Liver (tissue), 3 donors: ENCODE measurements around the gene CALR.

Experiments
- FOXA2 ChIP-seq: IDR thresholded peaks from 2 replicates; pipeline ENCODE4 v1.6.1; 2016; ENCODE audit warnings: antibody characterized with exemption
- GABPA ChIP-seq, 2 donors: IDR thresholded peaks in 1 of 2; conservative IDR thresholded peaks in 1 of 2; 2 replicates each; pipeline ENCODE4 v1.6.1; 2016; ENCODE audit warnings: antibody characterized with exemption in 2 of 2, mild to moderate bottlenecking in 1 of 2, moderate library complexity in 1 of 2
- RAD21 ChIP-seq, 2 donors: IDR thresholded peaks; 2 replicates each; pipeline ENCODE4 v1.6.1; 2016; ENCODE audit warnings: antibody characterized with exemption in 2 of 2, mild to moderate bottlenecking in 2 of 2
- RXRA ChIP-seq, 2 donors: IDR thresholded peaks; 2 replicates each; pipeline ENCODE4 v1.6.1; 2017 to 2018; ENCODE audit warnings: antibody characterized with exemption in 2 of 2, mild to moderate bottlenecking in 1 of 2
- SP1 ChIP-seq: IDR thresholded peaks from 2 replicates; pipeline ENCODE4 v1.6.1; 2018; ENCODE audit warnings: antibody characterized with exemption, mild to moderate bottlenecking
- TAF1 ChIP-seq: conservative IDR thresholded peaks from 2 replicates; pipeline ENCODE4 v1.6.1; 2016; ENCODE audit warnings: antibody characterized with exemption, mild to moderate bottlenecking
- YY1 ChIP-seq: IDR thresholded peaks from 2 replicates; pipeline ENCODE4 v1.6.1; 2016; ENCODE audit warnings: antibody characterized with exemption, mild to moderate bottlenecking
- TF ChIP-seq, protein P1 (sequence below): IDR thresholded peaks from 2 replicates; pipeline ENCODE4 v1.6.1; 2016; ENCODE audit warnings: antibody characterized with exemption, mild to moderate bottlenecking
- TF ChIP-seq, protein P2 (sequence below): fragments of 150-350 bp; IDR thresholded peaks from 2 replicates; pipeline ENCODE4 v1.5.1; 2017; ENCODE audit warnings: improper control_type of control experiment, low read depth, low read length; ENCODE audit not compliant: missing input control
- TF ChIP-seq, protein P3 (sequence below): IDR thresholded peaks from 2 replicates; pipeline ENCODE4 v1.6.1; 2016; ENCODE audit warnings: antibody characterized with exemption
- donor health status: healthy.
- donor health status: healthy.

DNA sequence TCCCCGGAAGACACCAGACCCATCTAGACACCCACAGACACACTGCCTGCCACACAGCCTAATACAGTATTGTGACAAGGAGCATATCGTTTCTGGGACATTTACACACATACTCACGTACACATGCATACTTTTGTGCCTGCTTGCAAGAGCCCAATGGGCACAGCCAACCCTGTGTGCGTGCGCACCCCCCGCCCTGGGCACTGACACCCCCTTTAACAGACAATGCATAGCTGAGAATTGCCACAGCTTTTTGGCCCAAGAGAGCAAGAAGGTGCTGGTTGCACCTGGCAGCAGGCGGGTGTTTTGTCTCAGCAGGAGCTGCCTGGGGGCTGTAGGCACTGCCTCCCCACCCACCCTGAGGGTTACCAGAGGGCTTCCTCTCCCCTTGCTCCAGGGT, 55.2 kb downstream of the CALR start:
- TF ChIP-seq, protein P1, sequence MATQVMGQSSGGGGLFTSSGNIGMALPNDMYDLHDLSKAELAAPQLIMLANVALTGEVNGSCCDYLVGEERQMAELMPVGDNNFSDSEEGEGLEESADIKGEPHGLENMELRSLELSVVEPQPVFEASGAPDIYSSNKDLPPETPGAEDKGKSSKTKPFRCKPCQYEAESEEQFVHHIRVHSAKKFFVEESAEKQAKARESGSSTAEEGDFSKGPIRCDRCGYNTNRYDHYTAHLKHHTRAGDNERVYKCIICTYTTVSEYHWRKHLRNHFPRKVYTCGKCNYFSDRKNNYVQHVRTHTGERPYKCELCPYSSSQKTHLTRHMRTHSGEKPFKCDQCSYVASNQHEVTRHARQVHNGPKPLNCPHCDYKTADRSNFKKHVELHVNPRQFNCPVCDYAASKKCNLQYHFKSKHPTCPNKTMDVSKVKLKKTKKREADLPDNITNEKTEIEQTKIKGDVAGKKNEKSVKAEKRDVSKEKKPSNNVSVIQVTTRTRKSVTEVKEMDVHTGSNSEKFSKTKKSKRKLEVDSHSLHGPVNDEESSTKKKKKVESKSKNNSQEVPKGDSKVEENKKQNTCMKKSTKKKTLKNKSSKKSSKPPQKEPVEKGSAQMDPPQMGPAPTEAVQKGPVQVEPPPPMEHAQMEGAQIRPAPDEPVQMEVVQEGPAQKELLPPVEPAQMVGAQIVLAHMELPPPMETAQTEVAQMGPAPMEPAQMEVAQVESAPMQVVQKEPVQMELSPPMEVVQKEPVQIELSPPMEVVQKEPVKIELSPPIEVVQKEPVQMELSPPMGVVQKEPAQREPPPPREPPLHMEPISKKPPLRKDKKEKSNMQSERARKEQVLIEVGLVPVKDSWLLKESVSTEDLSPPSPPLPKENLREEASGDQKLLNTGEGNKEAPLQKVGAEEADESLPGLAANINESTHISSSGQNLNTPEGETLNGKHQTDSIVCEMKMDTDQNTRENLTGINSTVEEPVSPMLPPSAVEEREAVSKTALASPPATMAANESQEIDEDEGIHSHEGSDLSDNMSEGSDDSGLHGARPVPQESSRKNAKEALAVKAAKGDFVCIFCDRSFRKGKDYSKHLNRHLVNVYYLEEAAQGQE: no peak
- TF ChIP-seq, protein P2, sequence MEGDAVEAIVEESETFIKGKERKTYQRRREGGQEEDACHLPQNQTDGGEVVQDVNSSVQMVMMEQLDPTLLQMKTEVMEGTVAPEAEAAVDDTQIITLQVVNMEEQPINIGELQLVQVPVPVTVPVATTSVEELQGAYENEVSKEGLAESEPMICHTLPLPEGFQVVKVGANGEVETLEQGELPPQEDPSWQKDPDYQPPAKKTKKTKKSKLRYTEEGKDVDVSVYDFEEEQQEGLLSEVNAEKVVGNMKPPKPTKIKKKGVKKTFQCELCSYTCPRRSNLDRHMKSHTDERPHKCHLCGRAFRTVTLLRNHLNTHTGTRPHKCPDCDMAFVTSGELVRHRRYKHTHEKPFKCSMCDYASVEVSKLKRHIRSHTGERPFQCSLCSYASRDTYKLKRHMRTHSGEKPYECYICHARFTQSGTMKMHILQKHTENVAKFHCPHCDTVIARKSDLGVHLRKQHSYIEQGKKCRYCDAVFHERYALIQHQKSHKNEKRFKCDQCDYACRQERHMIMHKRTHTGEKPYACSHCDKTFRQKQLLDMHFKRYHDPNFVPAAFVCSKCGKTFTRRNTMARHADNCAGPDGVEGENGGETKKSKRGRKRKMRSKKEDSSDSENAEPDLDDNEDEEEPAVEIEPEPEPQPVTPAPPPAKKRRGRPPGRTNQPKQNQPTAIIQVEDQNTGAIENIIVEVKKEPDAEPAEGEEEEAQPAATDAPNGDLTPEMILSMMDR: no peak
- TF ChIP-seq GABPA (IDR thresholded peaks at IDR 0.05 in 1 of 2, conservative IDR thresholded peaks at IDR 0.05 in 1 of 2): no peak
- TF ChIP-seq TAF1: no peak
- TF ChIP-seq SP1: no peak
- TF ChIP-seq RXRA (IDR thresholded peaks at IDR 0.05): no peak
- no peak for TF ChIP-seq RAD21 (IDR thresholded peaks at IDR 0.05)
- no peak for TF ChIP-seq FOXA2
- TF ChIP-seq YY1: no peak
- TF ChIP-seq, protein P3, sequence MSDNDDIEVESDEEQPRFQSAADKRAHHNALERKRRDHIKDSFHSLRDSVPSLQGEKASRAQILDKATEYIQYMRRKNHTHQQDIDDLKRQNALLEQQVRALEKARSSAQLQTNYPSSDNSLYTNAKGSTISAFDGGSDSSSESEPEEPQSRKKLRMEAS: no peak
